HUES6 (cell line): ENCODE data around the gene NQO1.

Source experiments
- H3K27ac ChIP-seq: 2 replicates; pipeline ENCODE4 v1.7.0; 2013; ENCODE audit warnings: low read depth, mild to moderate bottlenecking, low read length, inconsistent platforms
- H3K27me3 ChIP-seq: 2 replicates; pipeline ENCODE4 v1.6.1; 2013; ENCODE audit warnings: low read length; ENCODE audit not compliant: control insufficient read depth, insufficient read depth
- H3K36me3 ChIP-seq: 2 replicates; pipeline ENCODE4 v1.6.1; 2013; ENCODE audit warnings: low read length; ENCODE audit not compliant: control insufficient read depth, insufficient read depth
- H3K4me1 ChIP-seq: 2 replicates; pipeline ENCODE4 v1.6.1; 2013; ENCODE audit warnings: low read length; ENCODE audit not compliant: control insufficient read depth, insufficient read depth
- H3K4me3 ChIP-seq: 2 replicates; pipeline ENCODE4 v1.5.1; 2013; ENCODE audit warnings: low read depth, low read length
- H3K9ac ChIP-seq: one replicate; pipeline ENCODE4 v1.6.1; 2013; ENCODE audit warnings: mild to moderate bottlenecking, low read length
- H3K9me3 ChIP-seq: 2 replicates; pipeline ENCODE4 v1.6.1; 2013; ENCODE audit warnings: low read depth, low read length; ENCODE audit not compliant: control insufficient read depth, insufficient read depth

NQO1 gene

GRCh38 chr16:69726313-69727060, at the start of gene NQO1:
TSS of gene NQO1 (minus strand) at chr16:69726560. CDS start at chr16:69726439, 121 bp downstream.
- peaks cover 27% of the 10 kb centered on the region for H3K4me1 ChIP-seq
- no peaks in the 10 kb centered on the region for H3K9me3 ChIP-seq

DNA sequence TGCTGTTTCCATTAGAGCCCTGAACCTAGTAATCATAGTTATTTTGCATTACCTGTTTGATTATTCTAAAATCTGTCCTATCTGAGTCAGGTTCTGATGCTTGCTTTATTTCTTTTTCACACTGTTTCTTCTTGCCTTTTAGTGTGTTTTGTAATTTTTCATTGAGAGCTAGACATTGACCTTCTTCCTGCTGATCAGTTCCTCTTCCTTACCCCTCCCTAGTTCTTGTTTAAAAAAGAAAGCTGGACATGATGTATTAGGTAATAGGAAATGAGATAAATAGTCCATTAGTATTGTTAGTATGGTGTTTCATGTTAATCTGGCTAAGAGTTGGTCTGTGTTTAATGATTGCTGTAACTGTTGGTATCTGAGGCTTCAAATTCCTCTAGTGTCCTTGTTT, 49.2 kb upstream of the NQO1 start:
- no peaks in the 10 kb centered on the region for H3K9me3 ChIP-seq
- no peak overlapping the region for H3K4me3 ChIP-seq
- H3K27me3 ChIP-seq: no peaks in the 10 kb centered on the region
- H3K36me3 ChIP-seq: no peaks in the 10 kb centered on the region
- no peak overlapping the region for H3K9ac ChIP-seq
- H3K4me1 ChIP-seq: no peaks in the 10 kb centered on the region
- H3K27ac ChIP-seq: no peak overlapping the region

More at GRCh38 chr16:69726313-69727060, at the start of gene NQO1:
- Histone ChIP-seq H3K9ac (peak within 1 kb of the TSS; percentile 95), H3K27me3 (no peaks in the 10 kb centered on the region), H3K4me3 (peak within 1 kb of the TSS; percentile 64), H3K27ac (peak within 1 kb of the TSS; percentile 89), H3K36me3 (no peaks in the 10 kb centered on the region)

DNA sequence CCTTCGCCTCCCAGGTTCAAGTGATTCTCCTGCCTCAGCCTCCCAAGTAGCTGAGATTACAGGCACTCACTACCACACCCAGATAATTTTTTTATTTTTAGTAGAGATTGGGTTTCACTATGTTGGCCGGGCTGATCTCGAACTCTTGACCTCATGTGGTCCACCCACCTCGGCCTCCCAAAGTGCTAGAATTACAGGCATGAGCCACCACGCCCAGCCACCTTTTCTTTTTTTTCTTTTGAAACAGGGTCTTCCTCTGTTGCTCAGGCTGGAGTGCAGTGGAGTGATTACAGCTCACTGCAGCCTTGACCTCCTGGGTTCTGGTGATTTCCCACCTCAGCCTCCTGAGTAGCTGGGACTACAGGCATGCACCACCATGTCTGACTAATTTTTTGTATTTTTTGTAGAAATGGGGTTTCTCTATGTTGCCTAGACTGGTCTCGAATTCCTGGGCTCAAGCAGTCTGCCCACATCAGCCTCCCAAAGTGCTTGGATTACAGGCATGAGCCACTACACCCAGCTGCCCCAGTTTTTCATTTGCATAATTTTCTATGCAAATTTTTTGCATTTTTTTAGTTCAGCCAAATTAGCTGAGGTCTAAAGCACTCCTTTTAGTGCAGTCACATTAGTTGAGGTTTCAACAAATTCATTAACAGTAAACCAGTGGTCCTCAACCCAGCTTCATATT, 47.0 kb upstream of the NQO1 start:
- H3K27ac ChIP-seq: no peak overlapping the region
- no peak overlapping the region for H3K9ac ChIP-seq
- no peaks in the 10 kb centered on the region for H3K27me3 ChIP-seq

GRCh38 chr16:69771651-69771967, 45.2 kb upstream of the NQO1 start:
- Histone ChIP-seq H3K27ac (no peak overlapping the region), H3K9ac (no peak overlapping the region), H3K4me3 (no peak overlapping the region), H3K27me3 (no peaks in the 10 kb centered on the region), H3K9me3 (peaks cover 9% of the 10 kb centered on the region), H3K4me1 (no peaks in the 10 kb centered on the region), H3K36me3 (no peaks in the 10 kb centered on the region)

More for the DNA sequence above, 47.0 kb upstream of the NQO1 start:
- Histone ChIP-seq H3K4me1 (no peaks in the 10 kb centered on the region), H3K4me3 (no peak overlapping the region), H3K36me3 (no peaks in the 10 kb centered on the region), H3K9me3 (no peaks in the 10 kb centered on the region)

- no peaks in the 10 kb centered on the region for H3K27me3 ChIP-seq
- H3K4me3 ChIP-seq: no peak overlapping the region
- no peak overlapping the region for H3K9ac ChIP-seq
- H3K4me1 ChIP-seq: no peaks in the 10 kb centered on the region
- no peak overlapping the region for H3K27ac ChIP-seq
- no peaks in the 10 kb centered on the region for H3K36me3 ChIP-seq
- H3K9me3 ChIP-seq: peaks cover 9% of the 10 kb centered on the region
Measured at GRCh38 chr16:69769404-69769803, 43.0 kb upstream of the NQO1 start.

DNA sequence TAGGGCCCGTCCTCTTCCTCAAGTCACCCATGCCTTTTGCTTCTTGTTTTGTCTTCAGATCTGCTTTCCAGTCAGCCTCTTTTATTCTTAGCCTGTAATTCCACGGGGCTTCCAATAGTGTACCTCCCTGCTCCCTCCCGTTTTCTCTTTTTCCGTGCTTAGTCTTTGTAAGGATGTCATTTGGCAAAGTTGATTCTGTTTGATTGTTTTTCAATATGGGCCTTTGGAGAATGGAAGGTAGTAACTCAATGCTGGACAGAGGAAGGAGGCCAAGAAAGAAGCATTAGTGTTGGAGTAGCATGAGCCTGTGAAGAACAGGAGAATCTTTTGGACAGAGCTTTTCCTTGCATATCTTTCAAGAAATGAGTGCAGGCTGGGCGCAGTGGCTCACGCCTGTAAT, 42.3 kb upstream of the NQO1 start:
- no peak overlapping the region for H3K9ac ChIP-seq
- no peak overlapping the region for H3K4me3 ChIP-seq
- H3K36me3 ChIP-seq: no peaks in the 10 kb centered on the region
- H3K4me1 ChIP-seq: no peaks in the 10 kb centered on the region
- peaks cover 9% of the 10 kb centered on the region for H3K9me3 ChIP-seq
- no peaks in the 10 kb centered on the region for H3K27me3 ChIP-seq
- H3K27ac ChIP-seq: no peak overlapping the region

- Histone ChIP-seq H3K27ac (no peak overlapping the region), H3K4me3 (no peak overlapping the region), H3K4me1 (peaks cover 5% of the 10 kb centered on the region)
Measured at GRCh38 chr16:69767459-69768229, 41.3 kb upstream of the NQO1 start.

GRCh38 chr16:69763599-69763942, 37.2 kb upstream of the NQO1 start:
- H3K27me3 ChIP-seq: no peaks in the 10 kb centered on the region
- no peak overlapping the region for H3K27ac ChIP-seq
- H3K9ac ChIP-seq: no peak overlapping the region
- H3K9me3 ChIP-seq: peaks cover 9% of the 10 kb centered on the region
- H3K36me3 ChIP-seq: no peaks in the 10 kb centered on the region
- peak overlapping the region; percentile 100; the same call in 1 of the 2 replicates for H3K4me3 ChIP-seq
- H3K4me1 ChIP-seq: peaks cover 5% of the 10 kb centered on the region

More at GRCh38 chr16:69767459-69768229, 41.3 kb upstream of the NQO1 start:
- Histone ChIP-seq H3K27me3 (no peaks in the 10 kb centered on the region), H3K9me3 (peaks cover 9% of the 10 kb centered on the region), H3K9ac (no peak overlapping the region), H3K36me3 (no peaks in the 10 kb centered on the region)

DNA sequence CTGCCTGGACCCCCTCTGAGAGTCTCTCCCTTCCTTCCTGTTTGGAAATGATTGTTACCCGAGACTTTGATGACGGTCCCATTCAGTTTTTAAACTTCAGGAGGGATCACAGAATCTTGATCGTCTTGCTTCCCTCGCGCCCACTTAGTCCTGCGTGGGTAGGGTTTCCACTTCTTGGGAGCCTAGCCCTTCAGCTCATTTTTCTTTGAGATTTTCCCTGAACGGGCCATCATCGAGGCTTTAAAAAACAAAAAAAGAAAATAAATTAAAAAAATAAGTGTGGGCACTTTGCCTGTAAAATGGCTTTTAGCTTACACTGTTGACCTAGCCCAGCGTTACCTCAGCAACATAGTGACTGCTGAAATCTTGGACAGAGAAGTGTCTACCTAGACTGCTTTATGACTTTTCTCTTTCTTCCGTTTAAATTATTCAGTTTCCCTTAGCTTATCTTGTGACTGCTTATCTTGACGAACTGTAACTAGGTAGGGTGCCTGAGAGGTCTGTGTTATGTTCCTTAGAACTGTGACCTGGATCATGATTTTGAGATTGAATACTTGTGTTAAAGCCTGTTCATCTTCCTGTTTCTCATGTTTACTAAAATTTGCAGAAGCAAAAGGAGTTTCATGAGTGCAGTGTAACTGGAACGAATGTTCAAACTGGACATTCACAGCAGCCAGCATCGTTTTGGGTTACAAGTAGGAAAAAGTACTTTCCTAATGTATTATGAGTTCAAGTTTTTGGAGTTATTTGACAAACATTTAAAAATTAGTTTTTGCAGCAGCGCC, 36.6 kb upstream of the NQO1 start:
- H3K27ac ChIP-seq: no peak overlapping the region; the same call in 1 of the 2 replicates

DNA sequence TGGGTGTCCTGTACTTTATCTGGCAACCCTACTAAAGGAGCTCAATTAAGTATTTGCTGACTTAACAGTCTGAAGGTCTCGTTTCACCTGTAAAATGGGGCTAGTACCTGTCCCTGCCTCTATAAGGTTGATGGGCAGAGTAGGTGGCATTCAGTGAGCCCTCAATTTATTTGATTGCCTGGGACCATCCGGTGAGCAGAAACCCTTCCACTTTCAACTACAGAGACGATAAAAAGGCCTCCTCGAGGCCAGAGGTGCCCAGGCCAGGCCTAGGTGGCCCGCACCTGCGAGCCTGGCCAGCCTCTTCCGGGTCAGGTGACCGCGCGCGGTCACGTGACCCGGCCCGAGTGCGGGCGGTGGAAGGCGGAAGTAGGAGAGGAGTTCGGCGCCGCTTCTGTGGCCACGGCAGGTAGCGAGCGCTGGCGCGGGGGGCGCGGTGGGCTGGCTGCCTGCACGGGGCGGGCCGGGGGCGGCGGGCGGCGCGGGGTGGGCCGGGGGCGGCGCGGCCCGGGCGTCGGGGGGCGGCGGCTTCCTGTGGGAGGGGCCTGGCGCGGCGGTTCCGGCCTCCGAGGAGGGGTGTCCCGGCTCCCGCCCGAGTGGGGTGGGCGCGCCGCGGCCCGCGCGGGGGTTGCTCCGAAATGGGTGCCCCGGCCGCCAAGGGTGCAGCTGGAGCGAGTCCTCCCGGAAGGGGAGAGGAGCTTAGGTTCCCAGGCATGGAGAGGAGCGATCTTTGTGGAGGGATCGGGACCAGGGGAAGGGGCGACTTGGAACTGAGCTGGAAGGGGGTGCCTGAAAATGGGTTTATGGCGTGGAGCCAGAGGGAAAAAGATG, 35.8 kb upstream of the NQO1 start, which contains the start of gene WWP2:
Gene WWP2 (plus strand): TSS at position 350 of the 831 bp plus-strand sequence. CDS start 24,679 bp downstream, outside the sequence.
- Histone ChIP-seq H3K4me1 (peaks cover 5% of the 10 kb centered on the region), H3K27me3 (no peaks in the 10 kb centered on the region), H3K27ac (peak within 1 kb of the TSS; percentile 48; the same call in 1 of the 2 replicates), H3K9ac (peak within 1 kb of the TSS; percentile 94), H3K9me3 (peaks cover 1% of the 10 kb centered on the region; the same call in 1 of the 2 replicates), H3K4me3 (peak within 1 kb of the TSS; percentile 100), H3K36me3 (no peaks in the 10 kb centered on the region)

More for the DNA sequence above, 36.6 kb upstream of the NQO1 start:
- Histone ChIP-seq H3K36me3 (no peaks in the 10 kb centered on the region), H3K4me1 (peaks cover 5% of the 10 kb centered on the region), H3K27me3 (no peaks in the 10 kb centered on the region), H3K9ac (peak overlapping the region; percentile 94), H3K4me3 (peak overlapping the region; percentile 100), H3K9me3 (peaks cover 9% of the 10 kb centered on the region)
